HG03280 (cell line): ENCODE results near the gene AURKAIP1.
"Not testable (repeated sequence)": the region's sequence is repeated elsewhere in the genome, so short reads cannot be mapped to it uniquely, and the experiment has no call there.

Experiments
- ATAC-seq: cut with Tn5 transposase; IDR thresholded peaks from one replicate; pipeline ENCODE4 v1.9.1; 2021; ENCODE audit warnings: mild to moderate bottlenecking, moderate library complexity; ENCODE audit not compliant: unreplicated experiment

AURKAIP1 gene

DNA sequence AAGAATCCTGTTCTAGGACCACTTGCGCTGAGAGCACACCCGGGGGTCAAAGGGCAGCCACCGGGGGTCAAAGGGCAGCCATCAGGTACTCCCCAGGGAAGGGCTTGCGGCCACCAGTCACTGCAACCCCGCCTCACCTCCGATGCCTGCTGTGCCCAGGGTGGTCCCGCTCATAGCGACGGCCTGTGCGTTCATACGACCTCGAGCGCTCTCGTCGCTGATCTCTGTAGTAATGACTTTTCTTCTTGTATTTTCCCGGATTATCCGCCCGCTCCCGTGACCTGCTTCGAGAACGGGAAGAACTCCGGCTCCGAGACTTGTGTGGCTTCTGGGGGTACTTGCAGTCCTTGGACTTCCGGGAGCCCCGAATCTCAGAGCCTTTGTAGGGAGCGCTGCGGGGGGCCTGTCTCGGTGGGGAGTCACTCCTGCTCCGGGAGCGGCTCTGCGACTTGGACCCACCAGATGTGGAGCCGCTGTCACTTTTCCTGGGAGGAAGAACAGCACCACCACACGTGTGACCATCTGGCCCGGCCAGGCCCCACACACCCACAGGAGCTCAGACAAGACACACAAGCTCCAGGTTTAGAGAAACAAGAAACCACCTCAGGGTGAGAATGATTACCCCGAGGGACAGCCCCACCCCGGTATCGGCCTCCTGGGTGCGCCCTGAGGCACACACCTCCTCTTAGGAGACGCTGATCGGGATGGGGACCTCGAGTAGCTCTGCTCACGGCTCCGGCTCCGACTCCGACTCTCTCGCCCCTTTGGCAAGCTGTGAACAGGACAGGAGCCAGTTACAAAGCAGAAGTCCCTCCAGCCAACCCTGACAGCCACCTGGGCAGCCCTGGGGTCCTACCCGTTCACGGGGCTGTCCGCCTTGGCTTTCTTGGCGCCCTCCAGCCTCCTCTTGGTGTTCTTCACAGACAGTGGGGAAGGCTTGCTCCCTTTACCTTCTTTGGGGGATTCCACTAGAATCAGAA, 12.4 kb upstream of the AURKAIP1 start:
- ATAC-seq: no peak

DNA sequence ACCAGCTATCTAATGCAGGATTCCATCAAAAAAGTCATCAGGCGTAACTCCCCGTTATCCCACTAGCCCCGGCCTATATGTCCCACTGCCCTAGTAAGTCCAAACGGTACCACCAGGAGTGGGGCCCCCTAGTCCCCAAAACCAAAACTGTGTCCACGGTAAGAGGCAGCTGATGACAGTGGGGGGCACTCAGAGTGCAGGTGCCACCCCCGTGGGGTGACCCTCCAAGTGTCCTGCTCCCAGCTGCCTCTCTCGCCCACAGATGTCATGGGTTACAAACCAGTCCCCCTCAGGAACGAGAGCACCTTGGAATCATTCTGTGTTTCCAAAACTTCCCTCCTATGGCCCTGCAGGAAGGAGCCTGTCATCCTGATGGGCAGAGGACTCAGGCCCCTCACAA, 10.9 kb upstream of the AURKAIP1 start:
- no peak for ATAC-seq

DNA sequence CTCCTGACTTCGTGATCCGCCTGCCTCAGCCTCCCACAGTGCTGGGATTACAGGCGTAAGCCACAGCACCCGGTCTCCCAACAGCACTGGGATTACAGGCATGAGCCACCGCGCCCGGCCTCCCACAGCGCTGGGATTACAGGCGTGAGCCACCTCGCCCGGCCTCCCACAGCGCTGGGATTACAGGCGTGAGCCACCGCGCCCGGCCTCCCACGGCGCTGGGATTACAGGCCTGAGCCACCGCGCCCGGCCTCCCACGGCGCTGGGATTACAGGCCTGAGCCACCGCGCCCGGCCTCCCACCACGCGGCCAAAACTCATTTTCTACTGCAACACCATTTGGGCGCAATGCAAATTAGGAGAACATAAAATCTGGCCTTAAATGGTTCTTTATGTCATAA, 10.3 kb upstream of the AURKAIP1 start:
- not testable (repeated sequence) for ATAC-seq

DNA sequence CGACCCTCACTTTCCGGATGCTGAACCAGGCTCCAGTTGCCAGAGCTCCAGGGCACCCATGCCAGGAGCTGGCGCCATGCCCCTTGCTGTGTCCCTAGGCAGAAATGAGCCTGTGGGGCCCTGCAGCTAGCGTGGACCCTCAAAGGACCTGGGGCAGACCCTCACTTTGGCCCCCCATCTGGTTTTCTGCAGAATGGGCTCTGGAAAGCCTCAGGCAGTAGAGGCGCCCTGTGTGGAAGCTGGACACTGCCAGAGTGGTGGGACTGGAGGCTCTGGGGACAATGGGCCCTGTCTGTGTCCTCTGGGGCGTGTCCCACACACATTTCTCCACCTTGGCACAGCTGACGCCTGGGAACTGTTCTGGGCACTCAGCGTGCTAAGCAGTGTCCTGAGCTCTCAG, 6.3 kb upstream of the AURKAIP1 start:
- ATAC-seq: no peak

DNA sequence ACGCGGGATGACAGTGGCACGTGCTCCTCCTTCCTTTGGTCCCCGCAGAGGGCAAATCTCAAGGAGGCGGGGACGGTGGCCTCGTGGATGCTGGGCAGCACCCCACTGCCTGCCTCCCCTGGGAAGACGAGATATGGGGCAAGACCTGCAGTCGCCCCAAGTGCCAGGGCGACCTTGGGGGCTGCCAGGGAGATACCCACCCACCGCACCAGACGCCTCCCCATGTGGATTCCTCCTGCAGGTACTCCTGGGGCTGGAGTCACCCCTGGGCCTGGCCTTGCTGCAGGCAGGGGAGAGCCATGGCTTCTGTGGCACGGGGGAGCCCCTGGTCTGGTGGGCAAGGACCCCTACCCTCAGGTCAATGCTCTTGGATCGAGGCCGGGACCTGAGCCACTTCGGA, 5.9 kb upstream of the AURKAIP1 start:
- no peak for ATAC-seq

DNA sequence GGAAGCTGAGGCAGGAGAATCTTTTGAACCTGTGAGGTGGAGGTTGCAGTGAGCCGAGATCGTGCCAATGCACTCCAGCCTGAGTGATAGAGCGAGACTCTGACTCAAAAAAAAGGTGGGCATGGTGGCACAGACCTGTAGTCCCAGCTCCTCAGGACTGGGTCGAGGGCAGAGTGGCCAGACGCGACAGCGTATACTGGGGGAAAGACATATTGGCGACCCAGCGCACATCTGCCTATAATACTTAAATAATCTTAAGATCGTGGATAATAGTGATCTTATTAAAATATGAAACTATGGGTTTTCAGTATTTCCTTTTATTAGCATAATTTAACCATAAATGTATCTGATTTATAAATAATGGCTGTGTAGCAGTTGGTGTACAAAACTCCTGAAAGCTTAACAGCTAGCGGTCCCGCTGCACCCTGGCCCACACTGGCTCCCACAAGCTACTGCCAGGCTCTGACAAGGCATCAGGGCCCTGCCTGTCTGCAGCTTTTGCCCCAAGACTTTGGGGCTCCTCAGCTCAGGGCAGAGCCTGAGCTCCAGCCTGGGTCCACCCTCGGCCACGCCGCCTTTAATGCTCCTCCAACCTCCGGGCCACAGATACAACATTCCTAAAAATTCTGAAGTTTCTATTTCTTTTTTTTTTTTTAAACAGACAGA, 2.7 kb upstream of the AURKAIP1 start:
- ATAC-seq: no peak

DNA sequence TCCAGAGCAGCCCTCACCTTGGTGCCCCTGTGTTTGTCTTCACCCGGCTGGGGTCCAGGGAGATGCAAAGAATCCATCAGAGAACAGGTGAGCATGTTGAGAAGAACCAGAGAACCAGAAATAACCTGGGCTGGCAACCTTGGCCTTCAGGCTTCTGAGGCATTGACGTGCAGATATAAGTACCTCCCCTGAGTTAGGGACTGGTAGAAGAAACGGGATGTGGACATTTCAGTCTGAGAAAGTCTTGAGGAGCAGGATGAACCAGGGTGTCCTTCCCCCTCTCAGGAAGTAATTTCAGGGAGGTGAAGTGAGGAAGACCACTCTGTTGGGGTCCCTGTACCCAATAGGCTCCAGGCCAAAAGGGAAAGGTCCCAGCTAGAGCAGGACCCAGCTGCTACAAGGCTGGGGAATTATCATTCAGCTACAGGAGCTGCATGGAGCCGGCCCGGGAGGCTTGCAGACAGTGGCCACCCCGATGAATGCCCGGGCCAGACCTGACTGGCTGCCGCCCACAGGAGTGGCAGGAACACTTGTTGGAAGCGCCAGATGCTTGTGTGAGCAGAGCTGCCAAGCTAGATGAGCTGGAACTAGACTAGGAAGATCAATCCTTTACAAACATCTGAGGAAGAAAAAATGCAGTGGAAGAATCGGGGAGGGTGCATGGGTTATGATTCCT, 1.7 kb upstream of the AURKAIP1 start:
- ATAC-seq: no peak

DNA sequence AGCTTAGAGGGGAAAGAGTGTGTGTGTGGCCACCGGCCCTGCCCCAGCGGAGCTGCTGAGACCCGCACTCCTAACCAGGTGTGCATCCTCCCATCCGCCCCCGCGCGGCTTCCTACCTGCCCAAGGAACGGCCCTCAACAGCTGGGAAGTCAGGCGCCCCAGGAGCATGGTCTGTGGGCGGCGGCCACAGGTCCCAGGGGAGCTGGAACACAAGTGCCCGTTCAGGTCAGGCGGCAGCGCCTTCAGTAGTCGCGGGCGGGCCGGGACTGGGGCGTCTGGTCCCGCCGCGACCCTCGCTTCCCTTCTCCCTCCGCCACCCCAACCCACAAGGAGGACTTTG, 448 bp downstream of the AURKAIP1 start:
- peak; percentile 4 for ATAC-seq

DNA sequence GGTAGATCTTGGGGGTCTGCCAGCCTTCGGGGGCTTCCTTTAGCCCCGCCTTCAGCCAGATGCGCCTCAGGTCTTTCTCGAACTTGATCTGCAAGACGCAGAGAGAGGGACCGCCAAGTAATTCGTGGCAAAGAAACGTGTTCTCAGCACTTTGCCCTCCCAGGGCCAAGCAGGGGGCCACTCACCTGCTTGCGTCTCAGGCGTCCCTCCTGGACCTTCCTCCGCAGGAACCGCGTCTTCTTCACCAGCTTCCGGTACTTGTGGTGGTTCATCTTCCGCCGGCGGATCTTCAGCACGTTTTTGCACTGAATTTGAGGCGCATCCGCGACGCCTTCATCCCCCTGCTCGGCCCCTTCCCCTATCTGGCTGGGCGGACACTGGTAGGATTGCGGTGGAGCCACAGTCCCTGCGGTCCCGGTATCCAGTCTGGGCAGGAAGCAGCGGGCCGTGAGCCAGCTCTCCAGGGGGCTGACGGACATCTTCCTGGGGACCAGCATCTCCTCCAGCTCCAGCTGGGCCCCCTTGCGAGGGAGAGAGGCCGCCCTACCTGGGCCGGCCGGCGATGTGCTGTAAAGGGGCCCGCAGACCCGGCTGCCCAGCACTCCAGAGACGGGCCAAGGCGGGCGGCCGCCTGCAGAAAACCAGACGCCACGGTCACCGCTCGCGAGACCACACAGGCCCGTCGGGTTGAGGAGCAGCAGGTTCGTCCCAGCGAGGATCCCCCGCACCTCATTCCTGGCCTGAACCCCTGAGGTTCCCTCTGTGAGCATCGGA, 1.0 kb downstream of the AURKAIP1 start:
- no peak for ATAC-seq

DNA sequence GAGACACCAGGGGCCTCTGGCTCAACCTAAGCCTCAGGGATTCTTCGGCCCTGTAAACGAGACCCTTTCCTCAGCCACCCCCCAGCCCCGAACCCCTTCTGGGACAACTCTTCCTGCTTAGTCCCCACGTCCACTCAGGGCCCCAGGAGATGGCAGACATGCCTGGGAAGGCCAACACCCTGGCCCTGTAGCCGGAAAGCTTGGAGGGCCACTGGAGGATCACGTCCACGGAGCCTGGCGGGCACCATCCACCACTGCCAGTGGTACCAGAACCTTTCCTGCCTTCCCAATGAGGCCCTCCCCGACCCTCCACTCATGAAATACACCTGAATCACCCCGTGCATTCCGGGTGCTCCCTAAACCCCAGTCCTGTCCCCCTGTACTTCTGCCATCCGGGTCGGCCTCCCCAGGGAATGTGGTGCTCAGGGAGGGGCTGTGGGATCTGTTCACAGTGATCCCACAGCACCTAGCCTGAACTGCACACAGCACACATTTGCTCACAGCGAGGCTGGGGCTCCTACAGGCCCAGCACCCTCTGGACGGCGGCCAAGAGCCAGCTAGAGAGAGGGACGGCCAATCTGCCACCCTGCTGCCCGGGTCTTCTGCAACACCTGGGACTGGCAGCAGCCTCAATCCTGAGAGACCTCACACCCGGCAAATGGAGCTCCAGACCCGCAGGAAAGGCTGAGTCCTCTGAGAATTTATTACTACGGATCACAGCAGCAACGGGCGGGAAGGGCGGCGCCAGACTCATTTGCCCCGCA, 1.8 kb downstream of the AURKAIP1 start:
- no peak for ATAC-seq

DNA sequence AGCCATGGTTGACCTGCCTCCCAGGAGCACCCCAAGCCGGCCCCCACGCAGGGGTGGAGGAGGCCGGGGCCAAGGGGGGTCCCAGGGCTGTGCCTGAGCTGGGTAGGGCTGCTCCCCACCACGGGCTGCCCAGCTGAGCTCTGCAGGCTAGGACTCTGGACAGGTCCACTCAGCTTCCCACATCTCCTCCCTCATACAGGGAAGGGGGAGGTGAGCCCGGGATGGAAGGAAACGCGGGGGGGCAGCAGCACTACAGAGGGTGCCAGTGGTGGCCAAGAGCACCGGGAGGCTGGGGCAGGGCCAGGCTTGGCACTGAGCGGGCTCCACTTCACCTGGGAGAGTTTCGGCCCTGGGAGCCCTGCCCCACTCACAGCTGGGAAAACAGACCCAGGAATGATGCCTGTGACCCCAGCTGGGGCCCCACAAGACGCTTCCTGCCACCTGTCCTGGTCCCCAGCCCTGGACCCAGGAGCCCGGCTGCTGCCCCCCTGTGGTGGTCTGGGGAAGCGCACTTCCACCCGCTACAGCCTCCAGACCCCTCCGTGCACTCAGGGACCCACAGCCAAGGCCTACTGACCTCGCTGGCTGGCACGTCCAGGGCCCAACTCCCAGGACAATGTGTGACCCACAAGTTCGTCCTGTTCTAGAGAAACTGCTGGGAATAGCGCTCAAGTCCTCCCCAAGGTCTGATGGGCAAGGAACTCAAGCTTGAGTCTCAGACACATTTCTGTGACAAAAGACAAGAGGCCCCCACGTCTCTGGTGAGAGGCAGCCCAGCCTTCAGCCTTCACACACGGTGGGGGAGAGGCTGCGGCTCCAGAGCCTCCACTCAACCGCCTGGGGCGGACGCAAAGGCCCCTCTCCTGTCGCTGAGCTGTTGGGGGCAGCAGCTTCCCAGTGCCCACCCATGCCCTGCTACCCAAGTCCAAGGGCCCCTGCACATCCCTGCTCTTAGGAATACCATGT, 3.0 kb downstream of the AURKAIP1 start:
- no peak for ATAC-seq

DNA sequence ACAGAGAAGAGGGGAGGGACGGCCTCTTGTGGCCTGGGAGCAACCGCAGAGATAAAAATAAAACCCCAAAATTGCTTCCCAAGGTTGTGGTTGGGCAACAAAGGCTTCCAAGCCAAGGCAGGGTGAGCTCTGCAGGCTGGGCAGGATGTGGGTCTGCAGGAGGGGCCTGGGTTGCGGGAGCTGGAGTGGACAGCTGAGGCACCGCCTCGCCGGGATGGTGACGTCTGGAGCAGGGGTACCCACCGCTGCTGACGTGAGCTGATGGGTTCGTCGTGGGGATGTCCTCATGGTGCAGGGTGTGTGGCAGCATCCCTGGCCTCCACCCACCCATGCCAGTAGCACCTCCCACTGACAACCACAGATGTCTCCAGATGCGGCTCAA, 3.7 kb downstream of the AURKAIP1 start:
- no peak for ATAC-seq

DNA sequence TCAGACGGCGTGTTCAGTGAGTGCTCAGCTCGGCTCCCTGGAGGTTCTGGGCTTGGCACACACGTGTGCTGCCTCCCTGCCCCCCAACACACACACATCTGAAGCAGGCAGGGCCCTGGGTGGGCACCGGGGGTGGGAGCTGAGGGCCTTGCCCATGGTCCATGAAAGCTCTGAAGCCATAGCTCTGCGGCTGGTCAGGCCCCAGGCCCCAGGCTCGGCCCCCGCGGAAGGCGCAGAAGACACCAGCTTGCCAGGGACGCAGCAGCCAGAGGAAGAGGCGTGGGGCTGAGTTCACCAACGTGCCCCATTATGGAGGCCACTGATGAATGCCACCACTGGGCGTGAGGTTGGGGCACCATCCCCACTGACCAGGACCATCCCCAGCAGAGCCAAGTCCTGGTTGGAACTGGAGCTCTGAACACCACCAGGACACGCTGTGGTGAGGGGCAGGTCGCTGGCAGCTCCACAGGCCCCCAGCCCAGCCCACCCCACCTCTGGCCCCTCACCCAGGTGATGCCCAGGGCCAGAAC, 4.2 kb downstream of the AURKAIP1 start:
- no peak for ATAC-seq

DNA sequence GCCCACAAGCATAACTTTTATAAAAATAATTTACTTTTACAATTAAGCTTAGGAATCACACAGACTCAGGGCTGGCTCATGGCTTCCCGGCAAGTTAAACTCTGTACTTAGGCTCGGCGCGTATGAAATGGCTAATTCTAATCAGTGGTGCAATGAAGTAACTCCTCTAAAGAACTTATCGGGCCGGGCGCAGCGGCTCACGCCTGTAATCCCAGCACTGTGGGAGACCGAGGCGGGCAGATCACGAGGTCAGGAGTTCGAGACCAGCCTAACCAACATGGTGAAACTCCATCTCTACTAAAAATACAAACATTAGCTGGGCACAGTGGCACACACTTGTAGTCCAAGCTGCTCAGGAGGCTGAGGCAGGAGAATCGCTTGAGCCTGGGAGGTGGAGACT, 4.9 kb downstream of the AURKAIP1 start:
- ATAC-seq: not testable (repeated sequence)

DNA sequence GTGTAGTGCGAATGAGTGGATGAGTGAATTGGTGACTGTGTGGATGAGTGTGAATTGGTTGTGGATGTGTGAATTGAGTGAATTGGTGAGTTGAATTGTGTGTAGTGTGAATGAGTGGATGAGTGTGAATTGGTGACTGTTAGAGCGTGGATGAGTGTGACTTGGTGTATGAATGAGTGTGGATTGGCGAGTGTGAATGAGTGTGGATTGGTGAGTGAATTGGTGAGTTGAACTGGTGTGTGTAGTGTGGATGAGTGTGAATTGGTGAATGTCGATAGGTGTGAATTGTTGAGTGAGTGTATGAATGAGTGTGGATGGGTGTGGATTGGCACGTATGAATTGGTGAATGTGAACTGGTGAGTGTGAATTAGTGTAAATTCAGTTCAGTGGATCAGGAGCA, 7.7 kb downstream of the AURKAIP1 start:
- no peak for ATAC-seq

DNA sequence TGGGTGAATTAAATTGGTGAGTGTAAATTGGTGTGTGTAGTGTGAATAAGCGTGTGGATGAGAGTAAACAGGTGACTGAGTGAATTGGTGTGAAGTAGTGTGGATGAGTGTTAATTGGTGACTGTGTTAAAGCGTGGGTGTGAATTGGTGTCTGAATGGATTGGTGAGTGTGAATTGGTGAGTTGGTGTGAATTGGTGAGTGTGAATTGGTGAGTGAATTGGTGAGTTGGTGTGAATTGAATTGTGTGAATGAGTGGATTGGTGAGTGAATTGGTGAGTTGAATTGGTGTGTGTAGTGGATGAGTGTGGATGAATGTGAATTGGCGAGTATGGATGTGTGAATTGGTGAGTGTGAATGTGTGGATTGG, 8.3 kb downstream of the AURKAIP1 start:
- no peak for ATAC-seq

DNA sequence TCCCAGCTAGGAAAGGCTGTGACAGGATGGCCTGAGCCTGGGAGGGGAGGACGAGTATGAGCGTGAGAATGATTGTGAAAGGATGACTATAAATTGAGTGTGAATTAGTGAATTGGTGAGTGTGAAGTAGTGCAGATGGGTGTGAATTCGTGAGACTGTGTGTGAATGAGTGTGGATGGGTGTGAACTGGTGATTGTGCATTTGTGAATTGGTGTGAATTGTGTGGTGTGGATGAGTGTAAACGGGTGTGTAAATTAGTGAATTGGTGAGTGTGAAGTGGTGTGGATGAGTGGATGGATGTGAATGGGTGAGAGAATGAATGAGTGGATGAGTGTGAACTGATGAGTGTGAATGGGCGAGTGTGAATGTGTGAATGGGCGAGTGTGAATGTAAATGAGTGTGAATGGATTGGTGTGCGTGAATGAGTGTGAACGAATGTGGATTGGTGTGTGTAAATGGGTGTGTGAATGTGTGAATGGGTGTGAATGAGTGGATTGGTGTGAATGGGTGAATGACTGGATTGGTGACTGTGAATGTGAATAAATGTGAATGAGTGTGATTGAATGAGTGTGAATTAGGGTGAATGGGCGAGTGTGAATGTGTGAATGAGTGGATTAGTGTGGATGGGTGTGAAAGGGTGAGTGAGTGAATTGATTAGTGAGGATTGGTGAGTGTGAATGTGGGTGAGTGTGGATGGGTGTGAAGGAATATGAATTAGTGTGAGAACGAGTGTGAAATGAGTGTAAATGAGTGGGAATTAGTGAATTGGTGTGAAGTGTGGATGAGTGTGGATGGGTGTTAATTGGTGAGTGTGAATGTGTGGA, 8.9 kb downstream of the AURKAIP1 start:
- ATAC-seq: no peak

DNA sequence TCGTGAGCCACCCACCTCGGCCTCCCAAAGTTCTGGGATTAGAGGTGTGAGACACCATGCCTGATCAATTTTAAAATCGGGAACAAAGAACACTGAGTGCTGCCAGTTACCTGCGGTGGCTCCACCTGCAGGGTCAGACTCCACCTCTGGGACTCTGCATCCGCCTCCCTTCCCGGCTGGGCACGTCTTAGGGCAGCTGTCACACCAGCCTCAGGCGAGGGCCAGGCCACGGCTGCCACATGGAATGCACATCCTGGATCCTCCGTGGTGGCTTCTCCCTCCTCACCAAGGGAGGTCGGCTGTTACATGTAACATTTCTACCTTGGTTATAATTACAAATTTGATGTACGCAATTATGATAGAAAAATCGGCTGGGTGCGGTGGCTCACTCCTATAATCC, 10.7 kb downstream of the AURKAIP1 start:
- no peak for ATAC-seq
